Activated naive CD4-positive, alpha-beta T cell treated with Interleukin-2 at 50 U/mL for 16 hours (primary cell): ENCODE measurements around the gene FOXP4.

Experiments
- DNase-seq: peaks from one replicate; pipeline ENCODE4 v3.0.0-alpha.2; 2020

Gene FOXP4

DNA sequence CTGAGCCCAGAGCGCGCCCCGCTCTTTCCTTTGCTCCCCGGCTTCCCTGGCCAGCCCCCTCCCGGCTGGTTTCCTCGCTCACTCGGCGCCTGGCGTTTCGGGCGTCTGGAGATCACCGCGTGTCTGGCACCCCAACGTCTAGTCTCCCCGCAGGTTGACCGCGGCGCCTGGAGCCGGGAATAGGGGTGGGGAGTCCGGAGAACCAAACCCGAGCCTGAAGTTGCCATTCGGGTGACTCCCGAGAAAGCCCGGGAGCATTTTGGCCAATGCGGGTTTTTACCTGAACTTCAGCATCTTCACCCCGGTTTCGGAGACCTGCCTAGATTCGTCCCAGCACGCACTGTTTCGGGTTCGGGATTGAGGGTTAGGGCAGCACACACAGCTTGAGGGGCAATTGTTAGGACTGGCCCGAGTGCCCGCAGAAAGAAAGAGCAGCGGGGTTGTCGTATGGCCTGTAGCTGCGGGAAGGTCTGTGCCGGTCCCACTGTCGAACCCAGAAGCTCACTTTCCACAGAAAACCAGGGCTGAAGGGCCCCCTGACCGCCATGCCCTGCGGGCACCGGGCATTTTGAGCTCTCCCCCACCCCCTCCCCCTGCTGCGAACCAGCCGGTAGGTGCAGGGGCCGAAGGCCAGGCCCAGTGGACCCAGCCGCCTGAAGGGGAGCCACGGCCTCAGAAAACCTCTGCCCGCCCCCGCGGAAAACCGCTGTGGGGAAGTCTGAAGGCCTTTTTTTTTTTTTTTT, 2.1 kb downstream of the FOXP4 start:
- peak; percentile 71 for DNase-seq

DNA sequence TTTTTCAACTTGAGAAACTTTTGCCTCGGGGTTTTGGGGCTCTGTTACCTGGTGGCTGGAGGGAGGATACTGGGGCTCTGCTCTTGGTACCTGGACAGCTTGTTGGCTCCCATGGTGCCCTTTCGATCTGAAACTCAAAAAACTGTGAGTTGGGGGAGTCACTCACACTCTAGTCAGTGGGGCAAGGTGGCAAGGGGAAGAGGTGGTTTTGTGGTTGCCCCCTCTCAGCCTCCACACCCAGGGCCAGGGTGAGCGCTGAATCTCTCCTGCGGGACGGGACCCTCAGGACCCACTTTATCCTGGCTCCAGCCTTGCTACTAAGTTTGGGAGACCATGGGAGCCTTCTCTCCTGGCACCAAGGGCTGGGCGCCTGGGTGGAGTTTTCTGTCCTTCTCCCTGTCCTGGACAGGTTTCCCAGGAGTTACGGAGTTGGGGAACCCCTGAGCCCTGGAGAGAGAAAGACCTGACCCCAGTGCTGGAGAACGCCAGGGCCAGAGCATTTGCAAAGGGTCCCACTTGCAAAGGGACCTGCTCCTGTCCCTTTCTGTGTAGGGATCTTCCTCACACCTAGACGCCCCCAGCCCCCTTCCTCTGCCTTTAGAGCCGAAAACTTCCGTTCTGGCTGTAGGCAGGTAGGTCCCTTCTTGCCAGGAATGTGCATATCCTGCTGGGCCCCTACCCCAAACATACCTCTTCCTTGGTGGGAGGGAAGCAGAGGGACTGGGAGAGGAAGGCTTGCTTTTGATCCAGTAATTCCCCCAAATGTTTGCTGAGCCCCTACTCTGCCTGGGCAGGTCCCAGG, 2.9 kb downstream of the FOXP4 start:
- no peak for DNase-seq

DNA sequence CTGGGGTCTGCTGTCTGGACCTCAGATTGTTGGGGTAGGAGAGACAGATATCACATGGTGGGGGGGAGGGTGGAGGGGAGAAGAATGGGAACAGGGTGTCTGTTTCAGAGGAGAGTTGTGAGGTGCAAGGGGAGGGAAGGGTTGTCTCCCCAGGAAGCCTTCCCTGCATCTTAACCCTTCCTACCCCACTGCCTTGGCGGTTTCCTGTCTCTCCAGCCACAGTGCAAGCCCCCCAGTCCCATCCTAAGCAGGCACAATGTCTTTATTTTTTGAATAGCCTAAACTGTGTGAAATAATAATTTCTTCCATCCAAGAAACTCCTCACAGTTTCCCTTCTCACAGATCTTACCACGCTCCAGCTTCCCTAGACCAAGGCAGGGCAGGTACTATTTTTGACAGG, 3.5 kb downstream of the FOXP4 start:
- DNase-seq: no peak

DNA sequence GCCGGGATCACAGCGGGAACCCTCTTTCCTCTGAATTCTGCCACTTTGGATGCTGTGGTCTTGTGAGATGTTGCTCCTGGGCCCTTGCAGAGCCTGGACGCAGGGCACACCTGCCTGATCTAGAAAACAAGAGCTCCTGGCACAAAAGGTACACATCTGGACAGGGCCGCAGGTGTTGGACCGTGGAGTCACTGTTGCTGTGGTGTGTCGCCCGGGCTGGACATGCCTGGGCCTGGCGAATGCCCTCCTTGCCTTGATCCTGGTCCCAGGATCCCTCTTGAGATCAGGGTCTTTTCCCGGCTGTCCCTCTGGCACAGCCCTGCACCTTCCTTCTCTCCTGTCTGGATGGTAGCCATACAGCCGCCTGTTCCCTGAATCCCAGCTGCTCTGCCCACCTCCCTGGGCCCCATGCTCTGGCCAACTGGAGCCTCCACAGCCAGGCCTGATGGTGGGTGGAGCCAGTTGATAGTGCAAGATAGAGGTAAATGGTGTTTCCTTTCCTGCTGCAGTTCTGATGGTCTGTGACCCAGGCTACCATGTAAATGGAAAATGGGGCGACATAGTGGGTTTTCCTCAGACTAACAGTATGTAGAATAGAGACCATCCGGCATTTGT, 5.0 kb downstream of the FOXP4 start:
- no peak for DNase-seq

DNA sequence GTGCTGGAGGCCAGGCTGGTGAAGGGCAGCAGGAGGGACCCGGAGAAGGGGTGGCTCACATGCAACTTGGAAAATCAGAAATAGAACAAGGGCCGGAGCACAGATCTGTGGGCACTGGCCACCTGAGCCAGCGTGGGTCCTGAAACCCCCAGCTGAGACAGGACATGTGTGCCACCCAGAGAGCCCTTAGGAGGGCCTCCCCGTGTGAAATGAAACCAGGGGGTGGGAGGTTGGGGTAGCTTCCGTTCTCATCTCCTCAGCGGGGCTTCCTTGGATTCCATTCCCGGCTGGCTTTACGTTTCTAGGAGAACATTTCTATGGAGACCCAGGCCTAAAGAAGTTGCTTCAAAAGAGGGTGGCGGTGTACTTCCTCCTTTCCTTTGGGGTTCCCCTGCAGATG, 5.7 kb downstream of the FOXP4 start:
- DNase-seq: no peak

DNA sequence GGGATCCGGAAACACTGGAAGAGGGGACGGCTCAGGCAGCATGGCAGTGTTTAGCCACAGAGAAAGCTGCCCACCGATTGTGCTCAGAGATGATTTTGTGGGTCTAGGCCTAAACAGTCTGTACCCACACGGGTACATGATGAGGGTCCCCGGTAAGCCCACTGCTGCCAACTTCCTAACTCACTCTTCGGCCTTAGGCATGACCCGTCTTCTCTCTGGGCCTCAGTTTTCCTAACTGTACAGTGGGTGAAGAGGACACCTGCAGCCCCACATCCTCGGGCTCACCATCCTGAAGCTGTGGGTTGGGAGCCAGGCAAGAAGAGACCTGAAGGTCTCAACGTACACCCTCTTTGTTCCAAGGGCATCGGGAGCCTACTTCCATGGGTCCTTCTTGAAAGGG, 6.5 kb downstream of the FOXP4 start:
- no peak for DNase-seq

DNA sequence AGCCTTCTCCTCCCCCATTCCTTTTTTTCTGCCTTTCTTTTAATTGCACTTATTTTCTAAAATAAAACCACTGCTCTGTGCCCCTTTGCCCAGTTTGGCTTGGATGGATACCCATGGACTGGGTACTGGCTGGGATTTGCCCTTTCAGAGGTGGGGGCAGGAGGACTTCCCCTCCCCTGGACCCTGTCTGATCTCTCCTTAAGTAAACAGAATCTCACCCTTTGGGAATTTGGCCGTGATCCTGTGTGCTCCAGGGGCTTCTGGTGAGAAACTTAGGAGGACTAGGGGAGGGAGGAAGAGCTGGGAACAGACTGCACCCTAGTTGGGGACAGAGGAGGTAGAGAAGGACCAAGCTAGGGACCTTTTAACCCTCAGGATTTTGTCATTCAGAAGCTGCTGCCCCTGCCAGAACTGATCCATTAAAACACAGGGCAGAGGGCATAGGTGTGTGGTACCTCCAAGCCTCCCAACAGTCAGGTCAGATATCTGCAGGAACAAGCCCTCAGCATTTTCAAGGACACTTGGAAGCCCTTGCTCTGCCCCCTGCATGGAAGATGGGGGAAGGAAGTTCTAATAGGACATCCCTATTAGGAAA, 7.3 kb downstream of the FOXP4 start:
- no peak for DNase-seq

DNA sequence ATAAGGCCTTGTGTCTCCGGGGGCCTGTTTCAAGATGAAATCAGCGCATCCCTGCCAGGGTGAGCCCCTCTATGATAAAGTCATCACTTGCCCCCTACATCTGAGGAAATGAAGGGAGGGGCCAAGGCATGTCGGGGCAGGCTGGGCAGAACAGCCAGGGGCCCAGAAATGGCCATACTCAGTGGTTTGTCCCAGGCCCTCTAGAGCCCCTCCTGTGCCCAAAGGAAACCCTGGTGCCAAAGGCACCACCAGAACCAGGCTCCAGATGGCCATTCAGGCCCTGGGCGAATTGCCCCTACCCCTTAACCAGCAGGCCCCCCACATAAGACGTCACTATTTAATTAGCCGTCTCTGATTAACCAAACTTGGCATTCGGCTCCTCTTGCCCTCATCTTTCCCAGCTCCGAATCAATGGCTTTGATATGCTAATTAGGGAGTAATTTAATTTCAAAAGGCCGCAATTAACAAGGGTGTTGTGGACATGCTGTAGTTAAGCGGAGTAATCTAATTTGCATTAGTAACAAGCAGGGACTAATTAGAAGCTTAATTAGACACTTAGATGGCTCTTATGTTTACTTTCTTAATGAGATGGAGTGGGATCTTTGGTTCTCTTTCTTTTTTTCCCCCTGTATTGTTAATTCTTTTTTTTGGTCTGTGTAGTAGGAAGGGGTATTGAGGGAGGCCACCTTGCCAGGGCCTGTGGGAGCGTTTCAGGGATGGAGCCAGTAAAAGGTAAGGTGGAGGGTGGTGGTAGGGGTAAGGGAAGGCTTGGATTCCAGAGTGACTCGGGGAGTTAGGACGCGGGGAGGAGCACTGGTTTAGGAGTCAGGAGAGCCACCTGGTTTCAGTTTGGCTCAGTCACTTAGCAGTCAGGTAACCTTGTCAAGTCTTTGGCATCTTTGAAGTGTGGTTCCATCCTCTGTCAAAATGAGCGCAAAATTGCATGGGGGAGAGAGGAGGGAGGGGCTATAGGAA, 9.4 kb downstream of the FOXP4 start:
- no peak for DNase-seq

DNA sequence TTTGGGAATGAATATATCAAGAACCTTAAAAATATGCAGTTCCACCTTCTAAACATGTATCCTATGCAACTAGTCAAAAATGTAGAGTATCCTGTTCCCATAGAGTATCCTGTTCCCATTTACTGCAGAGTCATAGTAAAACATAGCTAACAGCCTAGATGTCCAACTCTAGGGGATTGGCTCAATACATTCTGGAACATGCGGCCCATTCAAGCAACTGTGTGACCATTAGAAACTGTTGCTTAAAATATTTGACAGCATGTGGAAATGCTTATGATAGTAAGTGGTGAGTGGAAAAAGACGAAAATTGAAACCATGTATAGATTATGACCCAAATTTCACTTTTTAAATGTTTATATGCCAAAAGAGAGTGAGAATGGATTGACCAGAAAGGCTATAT, 11.2 kb downstream of the FOXP4 start:
- DNase-seq: no peak

DNA sequence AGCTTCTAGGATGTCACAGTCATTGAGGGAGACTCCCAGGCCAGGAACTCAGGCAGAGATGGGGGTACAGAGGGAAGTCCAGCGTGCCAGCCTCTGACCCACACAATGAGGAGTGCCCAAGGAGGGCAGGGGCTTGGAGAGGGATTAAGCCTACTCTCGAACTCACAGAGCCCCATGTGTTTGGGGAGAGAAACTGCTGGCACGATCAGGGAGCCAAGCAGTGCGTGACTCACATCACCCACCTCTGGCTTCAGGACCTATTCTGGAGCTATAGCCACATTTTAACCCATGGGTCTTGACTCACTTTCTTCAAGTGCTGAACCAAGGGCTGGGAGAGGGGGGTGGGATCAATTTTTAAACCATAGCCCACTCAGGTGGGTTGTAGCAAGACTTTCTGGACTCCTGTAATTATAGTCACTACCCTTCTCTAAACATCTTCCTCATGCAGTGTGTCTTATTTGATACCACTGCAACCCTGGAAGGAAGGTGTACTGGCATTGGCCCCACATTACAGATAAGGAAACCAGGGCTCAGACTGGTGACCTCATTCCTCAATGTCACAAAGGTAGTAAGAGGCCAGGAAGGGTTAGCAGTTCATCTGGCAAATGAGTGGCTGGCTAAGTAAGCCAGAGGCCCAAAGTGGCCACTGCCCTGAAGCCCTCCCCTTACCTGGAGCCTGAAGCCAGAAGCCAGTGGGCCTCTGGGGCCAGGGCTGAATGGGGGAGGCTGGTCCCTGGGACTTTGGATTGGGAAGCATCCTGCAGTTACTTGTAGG, 12.0 kb downstream of the FOXP4 start:
- no peak for DNase-seq

DNA sequence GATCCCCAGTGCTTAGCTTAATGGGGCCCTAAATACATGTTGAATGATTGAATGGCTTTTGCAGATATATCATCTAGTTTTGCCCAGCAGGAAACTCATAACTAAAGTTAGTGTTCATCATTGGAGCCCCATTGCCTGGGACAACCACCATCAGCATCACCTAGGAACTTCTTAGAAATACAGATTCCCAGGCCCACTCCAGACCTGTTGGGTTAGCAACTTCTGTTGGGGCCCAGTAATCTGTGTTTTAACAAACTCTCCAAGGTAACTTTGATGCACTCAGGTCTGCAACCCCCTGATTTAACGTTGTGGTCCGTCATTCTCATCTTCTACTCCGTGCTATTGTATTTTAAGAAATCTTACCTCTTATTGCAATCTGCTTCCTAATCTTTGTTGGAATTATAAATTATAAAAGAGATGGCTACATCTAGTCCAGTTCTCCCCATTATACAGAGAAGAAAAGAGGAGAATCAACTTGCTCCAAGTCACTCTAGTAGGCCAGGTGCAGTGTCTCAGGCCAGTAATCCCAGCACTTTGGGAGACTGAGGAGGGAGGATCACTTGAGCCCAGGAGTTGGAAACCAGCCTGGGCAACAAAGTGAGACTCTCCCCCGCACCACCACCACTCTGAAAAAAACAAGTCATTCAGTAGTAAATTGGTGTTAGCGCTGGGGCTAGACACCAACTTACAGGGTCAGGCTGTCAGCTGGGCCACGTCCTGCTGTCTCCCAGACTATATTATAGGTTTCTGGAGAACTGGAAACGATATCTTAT, 13.7 kb downstream of the FOXP4 start:
- no peak for DNase-seq

DNA sequence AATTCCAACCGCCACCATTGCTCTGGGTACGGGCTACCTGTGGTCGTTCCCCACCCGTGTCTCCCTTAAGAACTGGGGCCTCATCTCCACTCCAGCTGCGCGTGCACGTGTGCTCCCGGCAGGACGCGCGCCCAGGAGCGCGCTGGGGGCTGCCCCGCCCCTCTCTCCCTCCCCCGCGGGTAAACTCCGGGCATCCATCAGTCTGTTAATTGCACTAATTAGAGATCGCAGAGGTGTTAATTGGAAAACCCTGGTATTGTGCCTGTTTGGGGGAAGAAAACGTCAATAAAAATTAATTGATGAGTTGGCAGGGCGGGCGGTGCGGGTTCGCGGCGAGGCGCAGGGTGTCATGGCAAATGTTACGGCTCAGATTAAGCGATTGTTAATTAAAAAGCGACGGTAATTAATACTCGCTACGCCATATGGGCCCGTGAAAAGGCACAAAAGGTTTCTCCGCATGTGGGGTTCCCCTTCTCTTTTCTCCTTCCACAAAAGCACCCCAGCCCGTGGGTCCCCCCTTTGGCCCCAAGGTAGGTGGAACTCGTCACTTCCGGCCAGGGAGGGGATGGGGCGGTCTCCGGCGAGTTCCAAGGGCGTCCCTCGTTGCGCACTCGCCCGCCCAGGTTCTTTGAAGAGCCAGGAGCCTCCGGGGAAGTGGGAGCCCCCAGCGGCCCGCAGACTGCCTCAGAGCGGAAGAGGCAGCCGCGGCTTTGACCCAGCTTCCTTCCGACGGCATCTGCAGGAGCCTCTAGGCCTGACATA, 14.4 kb downstream of the FOXP4 start:
- DNase-seq: peak; percentile 83

DNA sequence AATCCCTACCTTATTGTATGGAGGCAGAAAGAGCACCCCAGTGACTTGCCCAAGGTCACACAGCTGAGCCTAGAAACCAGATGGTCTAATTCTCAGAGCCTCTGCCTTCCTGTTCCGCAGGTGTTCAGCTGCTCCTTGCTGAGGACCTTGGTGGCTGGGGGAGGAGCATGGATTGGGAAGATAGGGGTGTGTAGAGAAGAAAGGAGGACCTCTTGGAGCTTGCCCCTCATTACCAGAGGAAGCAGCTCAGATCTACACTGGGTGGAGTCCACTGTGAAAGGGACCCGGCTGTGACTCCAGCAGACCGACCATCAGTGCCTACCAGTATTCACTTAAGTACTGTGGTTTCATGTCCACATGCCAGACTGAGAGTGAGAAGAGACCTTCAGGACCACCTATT, 15.2 kb downstream of the FOXP4 start:
- DNase-seq: no peak

DNA sequence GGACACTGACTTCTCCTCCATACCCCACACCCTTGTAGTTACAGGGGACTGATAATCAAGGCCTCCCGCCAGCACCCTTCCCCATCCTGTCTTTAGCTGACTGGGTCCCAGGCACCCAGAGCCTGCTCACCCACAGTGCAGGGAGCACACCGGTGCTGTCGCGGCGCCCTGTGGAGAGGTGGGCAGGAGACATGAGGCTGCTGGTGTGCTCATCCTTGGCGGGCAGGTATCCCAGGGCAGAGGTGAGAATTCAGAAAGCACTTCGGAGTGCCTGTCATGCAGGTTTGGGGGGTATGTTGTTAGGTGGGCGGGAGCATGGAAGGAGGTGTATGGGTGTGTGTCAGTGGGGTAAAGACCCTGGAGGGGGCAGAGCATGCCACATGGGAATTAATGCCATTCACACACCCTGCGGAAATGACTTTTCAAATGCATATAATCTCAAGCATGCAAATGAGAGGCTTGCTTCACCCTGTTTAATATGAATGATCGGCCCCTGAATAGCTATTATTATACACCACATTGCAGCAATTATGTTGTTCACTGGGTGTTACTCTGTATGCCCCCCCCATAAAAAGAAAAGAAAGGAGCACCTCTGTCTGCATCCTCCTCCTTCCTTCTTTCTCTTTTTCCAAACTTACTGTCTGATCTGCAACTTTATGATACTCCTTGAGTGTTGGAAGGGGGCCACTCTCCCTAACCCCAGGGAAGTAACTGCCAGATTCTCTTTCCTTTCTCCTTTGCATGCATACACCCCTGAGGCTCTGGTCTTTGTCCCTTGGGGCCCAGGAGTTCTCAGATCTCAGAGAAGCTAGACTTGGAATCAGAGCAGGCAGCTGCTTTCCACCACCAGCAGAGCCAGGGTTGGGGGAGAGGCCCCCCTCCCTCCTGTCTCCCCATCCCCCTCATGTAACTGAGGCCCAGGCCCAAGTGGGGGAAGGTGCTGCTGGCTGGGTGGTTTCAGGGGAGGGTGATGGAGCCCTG, 16.0 kb downstream of the FOXP4 start:
- no peak for DNase-seq

DNA sequence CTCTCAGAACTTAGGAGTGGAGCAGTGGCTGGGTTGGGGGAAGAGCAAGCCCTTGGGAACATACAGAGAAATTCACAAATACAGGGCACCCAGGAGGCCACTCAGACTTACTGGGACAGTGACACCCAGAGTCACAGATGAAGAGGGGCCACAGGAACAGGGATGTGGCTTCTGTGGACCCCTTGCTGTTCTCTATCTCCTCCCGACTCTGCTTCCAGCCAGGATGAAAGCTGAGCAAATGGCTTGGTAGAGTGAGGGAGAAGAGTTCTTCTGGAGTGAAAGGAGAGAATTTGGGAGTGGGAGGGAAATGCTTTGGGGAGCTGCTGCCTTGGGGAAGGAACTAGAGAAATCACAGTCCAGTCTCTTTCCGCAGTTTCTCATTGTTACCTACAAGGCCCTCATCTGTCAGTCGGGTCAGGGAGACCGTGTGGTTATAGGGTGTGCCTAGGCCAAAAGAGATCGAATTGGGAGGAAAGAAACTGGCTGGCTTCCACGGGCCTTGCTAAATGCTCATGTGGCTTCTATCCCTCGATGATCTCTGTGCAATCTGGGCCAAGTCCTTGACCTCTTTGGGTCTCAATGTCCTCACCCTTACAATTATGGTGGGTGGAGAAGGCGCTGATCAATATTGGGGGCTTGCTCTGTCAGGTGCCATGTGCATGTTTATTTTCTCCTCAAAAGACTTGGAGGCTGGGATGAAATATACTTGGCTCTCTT, 17.0 kb downstream of the FOXP4 start:
- DNase-seq: no peak

DNA sequence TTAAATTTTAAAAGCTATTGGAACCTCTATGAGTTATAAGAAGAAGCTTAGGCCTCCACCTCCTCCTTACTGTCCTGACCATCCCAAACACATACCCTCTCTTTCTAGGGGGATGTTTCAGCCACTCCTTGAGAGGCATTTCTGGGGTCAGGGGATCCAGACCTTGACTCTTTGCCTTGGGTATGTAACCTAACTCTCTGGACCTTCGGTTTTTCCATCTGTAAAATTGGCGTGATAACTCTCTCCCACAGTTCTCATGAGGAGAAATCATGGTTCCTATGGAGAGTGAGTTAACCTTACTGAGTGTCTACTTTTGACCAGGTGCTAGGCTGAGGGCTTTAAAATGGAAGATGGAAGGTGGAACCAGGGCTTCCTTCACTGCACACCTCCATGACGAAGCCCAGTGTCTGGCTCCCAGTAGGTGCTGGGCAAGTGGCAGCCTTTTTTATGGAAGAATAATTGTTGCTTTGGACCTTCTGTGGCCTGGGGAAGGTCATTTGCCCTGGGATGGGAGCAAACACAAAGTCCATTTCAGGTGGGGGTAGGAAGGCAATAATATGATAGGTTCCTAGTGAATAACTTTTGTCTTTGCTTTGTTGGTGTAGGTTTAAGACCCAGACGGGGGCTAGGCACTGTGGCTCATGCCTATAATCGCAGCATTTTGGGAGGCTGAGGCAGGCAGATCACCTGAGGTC, 18.4 kb downstream of the FOXP4 start:
- DNase-seq: no peak

DNA sequence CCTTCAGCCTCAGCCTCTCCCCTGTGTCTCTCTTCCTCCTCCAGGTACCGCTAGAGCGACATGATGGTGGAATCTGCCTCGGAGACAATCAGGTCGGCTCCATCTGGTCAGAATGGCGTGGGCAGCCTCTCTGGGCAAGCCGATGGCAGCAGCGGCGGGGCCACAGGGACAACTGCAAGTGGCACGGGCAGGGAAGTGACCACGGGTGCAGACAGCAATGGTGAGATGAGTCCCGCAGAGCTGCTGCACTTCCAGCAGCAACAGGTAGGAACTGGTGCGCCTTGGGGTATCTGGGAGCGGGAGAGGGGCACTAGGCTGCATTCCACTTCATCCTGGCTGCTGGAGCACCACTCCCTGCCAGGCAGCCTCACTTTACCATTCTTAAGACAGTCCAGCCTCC, 19.5 kb downstream of the FOXP4 start:
- no peak for DNase-seq
